GM13976 (cell line): ENCODE results near the gene DTWD2.

Source experiments
- DNase-seq: peaks from one replicate; pipeline ENCODE4 v3.0.0; 2012; ENCODE audit warnings: low spot score
- in situ Hi-C: fragments of 300-500 bp; cut with MboI; formaldehyde crosslinking; loops from one replicate; pipeline ENCODE4 v1.12.0; 2022; ENCODE audit warnings: low sequenced_read_pairs, mixed read lengths, inconsistent platforms; ENCODE audit not compliant: unreplicated experiment
- TF ChIP-seq, protein P1 (sequence below): IDR thresholded peaks from 2 replicates; pipeline ENCODE4 v1.5.1; 2012; ENCODE audit warnings: borderline replicate concordance, mild to moderate bottlenecking; ENCODE audit not compliant: insufficient read depth; ENCODE audit errors: extremely low read depth, missing control alignments, control extremely low read depth

DTWD2 gene

GRCh38 chr5:118987988-118988865 is at the start of gene DTWD2:
DTWD2 (minus strand) TSS chr5:118988547; CDS start chr5:118988511, 36 bp downstream.
- peak; percentile 95 for DNase-seq
- in situ Hi-C loops: loop anchor here (25.0 kb wide), 1 partner anchor 749 kb away; no protein-coding TSS in a partner anchor
- TF ChIP-seq, protein P1, sequence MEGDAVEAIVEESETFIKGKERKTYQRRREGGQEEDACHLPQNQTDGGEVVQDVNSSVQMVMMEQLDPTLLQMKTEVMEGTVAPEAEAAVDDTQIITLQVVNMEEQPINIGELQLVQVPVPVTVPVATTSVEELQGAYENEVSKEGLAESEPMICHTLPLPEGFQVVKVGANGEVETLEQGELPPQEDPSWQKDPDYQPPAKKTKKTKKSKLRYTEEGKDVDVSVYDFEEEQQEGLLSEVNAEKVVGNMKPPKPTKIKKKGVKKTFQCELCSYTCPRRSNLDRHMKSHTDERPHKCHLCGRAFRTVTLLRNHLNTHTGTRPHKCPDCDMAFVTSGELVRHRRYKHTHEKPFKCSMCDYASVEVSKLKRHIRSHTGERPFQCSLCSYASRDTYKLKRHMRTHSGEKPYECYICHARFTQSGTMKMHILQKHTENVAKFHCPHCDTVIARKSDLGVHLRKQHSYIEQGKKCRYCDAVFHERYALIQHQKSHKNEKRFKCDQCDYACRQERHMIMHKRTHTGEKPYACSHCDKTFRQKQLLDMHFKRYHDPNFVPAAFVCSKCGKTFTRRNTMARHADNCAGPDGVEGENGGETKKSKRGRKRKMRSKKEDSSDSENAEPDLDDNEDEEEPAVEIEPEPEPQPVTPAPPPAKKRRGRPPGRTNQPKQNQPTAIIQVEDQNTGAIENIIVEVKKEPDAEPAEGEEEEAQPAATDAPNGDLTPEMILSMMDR: peak; percentile 98

DNA sequence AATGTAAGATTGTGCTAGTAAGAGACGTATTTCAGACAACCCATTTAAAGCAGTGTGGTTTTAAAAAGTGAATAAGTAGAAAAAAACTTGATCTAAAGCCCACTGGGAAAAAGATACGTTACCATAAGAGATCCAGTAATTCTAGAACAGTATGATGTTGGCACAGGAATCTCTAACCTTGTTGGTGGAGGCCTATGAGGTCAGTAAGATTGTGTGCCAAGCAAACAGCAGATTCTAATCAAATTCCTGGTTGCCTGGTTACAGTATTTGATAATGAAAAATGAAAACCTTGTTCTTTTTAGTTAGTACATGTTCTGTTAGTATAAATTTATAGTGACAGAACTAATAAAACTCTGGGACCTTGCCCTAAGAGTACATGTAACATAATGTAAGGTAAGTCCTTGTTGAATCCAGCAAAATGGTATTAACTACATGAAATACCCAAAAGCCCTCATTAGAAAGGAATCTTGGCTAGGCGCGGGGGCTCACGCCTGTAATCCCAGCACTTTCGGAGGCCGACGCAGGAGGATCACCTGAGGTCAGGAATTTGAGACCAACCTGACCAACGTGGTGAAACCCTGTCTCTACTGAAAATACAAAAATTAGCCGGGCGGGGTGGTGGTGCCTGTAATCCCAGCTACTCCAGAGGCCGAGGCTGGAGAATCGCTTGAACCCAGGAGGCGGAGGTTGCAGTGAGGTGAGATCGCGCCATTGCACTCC is 49.3 kb upstream of the DTWD2 start:
- no peak for DNase-seq
- in situ Hi-C loops: no loop called here
- TF ChIP-seq, protein P1: no peak

DNA sequence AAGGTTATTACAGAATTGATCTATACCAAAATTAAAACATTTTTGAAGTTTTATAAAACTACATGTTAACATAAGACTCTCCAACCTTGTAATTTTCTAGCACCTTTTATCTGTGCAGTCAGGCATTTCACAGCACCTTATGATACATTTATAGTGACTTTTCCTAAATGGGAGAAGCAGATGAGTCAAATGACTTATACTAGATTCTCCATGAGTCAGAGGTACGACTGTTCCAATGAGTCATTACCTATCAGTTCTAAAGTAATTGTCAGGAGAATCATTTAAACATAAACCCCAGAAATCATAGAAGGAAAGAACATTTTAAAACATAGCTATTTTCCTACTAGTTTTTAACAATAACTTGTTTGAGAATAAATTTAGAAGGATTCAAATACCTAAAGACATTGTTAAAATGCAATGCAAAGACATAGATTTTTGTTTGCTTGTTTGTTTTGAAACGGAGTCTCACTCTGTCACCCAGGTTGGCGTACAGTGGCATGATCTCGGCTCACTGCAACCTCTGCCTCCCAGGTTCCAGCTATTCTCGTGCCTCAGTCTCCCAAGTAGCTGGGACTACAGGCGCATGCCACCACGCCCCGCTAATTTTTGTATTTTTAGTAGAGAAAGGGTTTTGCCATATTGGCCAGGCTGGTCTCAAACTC is 47.9 kb upstream of the DTWD2 start:
- in situ Hi-C loops: no loop called here
- TF ChIP-seq, protein P1: no peak
- DNase-seq: no peak

- in situ Hi-C loops: no loop called here
- TF ChIP-seq, protein P1: no peak
- DNase-seq: no peak
Measured at GRCh38 chr5:119033135-119033534, 44.8 kb upstream of the DTWD2 start.

- TF ChIP-seq, protein P1: no peak
- peak; percentile 32 for DNase-seq
- in situ Hi-C loops: no loop called here
Measured at GRCh38 chr5:119032656-119033055, 44.3 kb upstream of the DTWD2 start.

GRCh38 chr5:119031905-119032304 is 43.6 kb upstream of the DTWD2 start:
- DNase-seq: peak; percentile 51
- in situ Hi-C loops: no loop called here
- TF ChIP-seq, protein P1: no peak
